Activated T-helper 1 cell treated with Interleukin-2 at 50 U/mL for 16 hours (primary cell): Measurements from ENCODE around the gene ATF7IP.
"Not testable (repeated sequence)": the region's sequence is repeated elsewhere in the genome, so short reads cannot be mapped to it uniquely, and the experiment has no call there.

Experiments
- DNase-seq: peaks from one replicate; pipeline ENCODE4 v3.0.0-alpha.2; 2020; ENCODE audit warnings: low read depth

ATF7IP gene

GRCh38 chr12:14367040-14367661, 1.7 kb downstream of the ATF7IP start:
- no peak for DNase-seq

- no peak for DNase-seq
These were observed 3.8 kb downstream of the ATF7IP start for GRCh38 chr12:14369311-14369710.

GRCh38 chr12:14373217-14373616, 7.7 kb downstream of the ATF7IP start:
- no peak for DNase-seq

GRCh38 chr12:14379508-14379907, 14.0 kb downstream of the ATF7IP start:
- no peak for DNase-seq

GRCh38 chr12:14384783-14385638, 19.5 kb downstream of the ATF7IP start:
- peak; percentile 19 for DNase-seq

GRCh38 chr12:14387219-14387871, 21.9 kb downstream of the ATF7IP start:
- no peak for DNase-seq

- no peak for DNase-seq
These were observed 25.0 kb downstream of the ATF7IP start for GRCh38 chr12:14390449-14390848.

GRCh38 chr12:14390870-14391530, 25.5 kb downstream of the ATF7IP start:
- no peak for DNase-seq

GRCh38 chr12:14393751-14394150, 28.3 kb downstream of the ATF7IP start:
- no peak for DNase-seq

- DNase-seq, result no peak
These were observed 29.0 kb downstream of the ATF7IP start for GRCh38 chr12:14394317-14395073.

GRCh38 chr12:14395074-14395778, 29.7 kb downstream of the ATF7IP start:
- no peak for DNase-seq

GRCh38 chr12:14396071-14396470, 30.6 kb downstream of the ATF7IP start:
- no peak for DNase-seq

- no peak for DNase-seq
These were observed 34.4 kb downstream of the ATF7IP start for GRCh38 chr12:14399871-14400270.

GRCh38 chr12:14400599-14400998, 35.1 kb downstream of the ATF7IP start:
- DNase-seq, result no peak

- not testable (repeated sequence) for DNase-seq
These were observed 35.8 kb downstream of the ATF7IP start for GRCh38 chr12:14401267-14401666.

GRCh38 chr12:14402697-14403096, 37.2 kb downstream of the ATF7IP start:
- DNase-seq, result no peak

- no peak for DNase-seq
These were observed 37.8 kb downstream of the ATF7IP start for GRCh38 chr12:14403293-14403692.

GRCh38 chr12:14403711-14404196, 38.3 kb downstream of the ATF7IP start:
- no peak for DNase-seq

GRCh38 chr12:14405407-14405806, 39.9 kb downstream of the ATF7IP start:
- DNase-seq, result not testable (repeated sequence)

GRCh38 chr12:14408208-14408607, 42.7 kb downstream of the ATF7IP start:
- DNase-seq, result no peak

GRCh38 chr12:14410177-14410576, 44.7 kb downstream of the ATF7IP start:
- DNase-seq, result no peak
